Keratinocyte (primary cell): Measurements from ENCODE around the gene HEXD. TPM values are rescaled to one million over a fixed set of nuclear protein-coding genes. Genes with fewer than 3 reads are reported as not detected.

Experiments used
- DNase-seq: peaks from one replicate; pipeline ENCODE4 v3.0.0-alpha.2; 2011; ENCODE audit warnings: low read depth, missing footprints, low spot score
- FAIRE-seq: peaks from 2 replicates; lab custom pipeline; 2011; peaks lifted over from hg19 to GRCh38; lab: Jason Lieb, UNC
- H2AFZ ChIP-seq: 2 replicates; pipeline ENCODE4 v1.6.0; 2012; ENCODE audit warnings: low read length, control low read depth, inconsistent platforms; ENCODE audit not compliant: control insufficient read depth
- H3K27ac ChIP-seq: 2 replicates; pipeline ENCODE4 v1.5.1; 2011; ENCODE audit warnings: low read length; ENCODE audit not compliant: control insufficient read depth, insufficient read depth
- H3K27me3 ChIP-seq: 3 replicates; pipeline ENCODE4 v1.6.0; 2011; ENCODE audit warnings: low read length; ENCODE audit not compliant: control insufficient read depth, insufficient read depth; ENCODE audit errors: extremely low read depth
- H3K36me3 ChIP-seq, 2 experiments: 2 replicates in 1 of 2; 3 replicates in 1 of 2; pipeline ENCODE4 v1.5.1; 2011; ENCODE audit warnings: low read length in 2 of 2, mild to moderate bottlenecking in 1 of 2; ENCODE audit not compliant: control insufficient read depth in 2 of 2, insufficient read depth in 2 of 2; ENCODE audit errors: extremely low read depth in 1 of 2
- H3K4me1 ChIP-seq: 3 replicates; pipeline ENCODE4 v1.5.1; 2011; ENCODE audit warnings: low read length; ENCODE audit not compliant: control insufficient read depth, insufficient read depth; ENCODE audit errors: extremely low read depth
- H3K4me2 ChIP-seq: 3 replicates; pipeline ENCODE4 v1.6.0; 2011; ENCODE audit warnings: low read depth, low read length; ENCODE audit not compliant: control insufficient read depth, insufficient read depth; ENCODE audit errors: extremely low read depth
- H3K4me3 ChIP-seq, 3 experiments: fragments of 200-600 bp in 1 of 3; sonication (generic) in 1 of 3; 2 replicates in 2 of 3; 3 replicates in 1 of 3; pipeline ENCODE4 v1.5.1; 2011 to 2016; ENCODE audit warnings: low read length in 3 of 3, mild to moderate bottlenecking in 3 of 3, control low read depth in 2 of 3, inconsistent platforms in 1 of 3, low read depth in 1 of 3, mixed read lengths in 1 of 3, mixed run types in 1 of 3, moderate library complexity in 1 of 3; ENCODE audit not compliant: control insufficient read depth in 2 of 3, insufficient read depth in 2 of 3; ENCODE audit errors: extremely low read depth in 1 of 3
- H3K79me2 ChIP-seq: 2 replicates; pipeline ENCODE4 v1.6.0; 2012; ENCODE audit warnings: low read length; ENCODE audit not compliant: control insufficient read depth, insufficient read depth
- H3K9ac ChIP-seq: 3 replicates; pipeline ENCODE4 v1.6.0; 2011; ENCODE audit warnings: low read length; ENCODE audit not compliant: control insufficient read depth, insufficient read depth; ENCODE audit errors: extremely low read depth
- H3K9me1 ChIP-seq: 3 replicates; pipeline ENCODE4 v1.6.0; 2011; ENCODE audit warnings: low read length; ENCODE audit not compliant: control insufficient read depth, insufficient read depth; ENCODE audit errors: extremely low read depth
- H3K9me3 ChIP-seq: 2 replicates; pipeline ENCODE4 v1.5.1; 2012; ENCODE audit warnings: low read depth, low read length; ENCODE audit not compliant: control insufficient read depth
- H4K20me1 ChIP-seq: 3 replicates; pipeline ENCODE4 v1.6.0; 2011; ENCODE audit warnings: low read length; ENCODE audit not compliant: control insufficient read depth, insufficient read depth; ENCODE audit errors: extremely low read depth
- EZH2 ChIP-seq: IDR thresholded peaks from one replicate; pipeline ENCODE4 v1.6.1; 2012; ENCODE audit warnings: inconsistent platforms, mild to moderate bottlenecking, low read length, moderate library complexity
- dilution Hi-C: fragments of 300-500 bp; cut with MboI; formaldehyde crosslinking; loops from one replicate; pipeline ENCODE4 v1.7.0; 2020; ENCODE audit warnings: low sequenced_read_pairs; ENCODE audit not compliant: extremely low pct_ligation_motif_present
- polyA plus RNA-seq, 5 experiments: library from polyadenylated mRNA; depleted of rRNA in 3 of 5; stranded (reverse) in 3 of 5; stranded (forward) in 1 of 5; unstranded in 1 of 5; fragments of >200 nt; gene quantifications; 1 replicate in 1 of 5; 2 replicates in 3 of 5; 3 replicates in 1 of 5; pipeline versions ENCODE4 v1.2.1 to v1.2.3, GENCODE V29; 2011 to 2012; ENCODE audit warnings: missing spikeins in 2 of 5, low read depth in 1 of 5, low replicate concordance in 1 of 5
- TF ChIP-seq, protein P1 (sequence below), 3 experiments: IDR thresholded peaks in 1 of 3; conservative IDR thresholded peaks in 1 of 3; optimal IDR thresholded peaks in 1 of 3; 2 replicates in 2 of 3; 3 replicates in 1 of 3; pipeline versions ENCODE3 to v1.5.1; 2011; ENCODE audit warnings: low read length in 3 of 3, mild to moderate bottlenecking in 3 of 3, moderate library complexity in 2 of 3, control low read depth in 1 of 3, inconsistent platforms in 1 of 3; ENCODE audit not compliant: insufficient read depth in 2 of 3; ENCODE audit errors: extremely low read depth in 1 of 3

HEXD gene
- polyA plus RNA-seq, 1 donor (not counting 4 experiments of a cell fraction or from before 2014, with no cell fraction given), result 5.6 TPM

DNA sequence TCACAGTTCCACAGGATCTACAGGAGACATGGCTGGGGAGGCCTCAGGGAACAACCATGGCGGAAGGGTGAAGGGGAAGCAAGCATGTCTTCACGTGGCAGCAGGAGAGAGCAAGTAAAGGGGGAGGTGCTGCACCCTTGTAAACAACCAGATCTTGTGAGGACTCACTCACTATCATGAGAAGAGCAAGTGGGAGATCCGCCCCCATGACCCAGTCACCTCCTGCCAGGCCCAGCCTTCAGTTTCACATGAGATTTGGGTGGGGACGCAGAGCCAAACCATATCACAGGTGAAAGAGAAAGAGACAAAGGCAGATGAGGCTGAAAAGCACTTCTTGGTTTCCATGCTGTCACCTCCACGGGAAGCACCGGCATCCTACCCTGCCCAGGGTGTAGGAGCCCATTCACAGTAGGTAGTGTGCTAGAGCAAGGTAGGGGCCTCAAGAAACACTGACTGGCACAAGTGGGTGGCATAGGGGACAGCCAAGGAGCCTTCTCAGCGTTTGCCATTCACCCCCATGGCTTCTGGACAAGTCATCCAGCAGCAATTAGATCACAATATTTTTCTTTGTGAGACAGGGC, 47.0 kb downstream of the HEXD start:
- Histone ChIP-seq H3K4me2 (no peak overlapping the region), H2AFZ (no peak overlapping the region), H3K9ac (no peak overlapping the region), H3K27ac (no peak overlapping the region), H3K27me3 (no peaks in the 10 kb centered on the region), H3K79me2 (no peaks in the 10 kb centered on the region), H3K9me1 (no peaks in the 10 kb centered on the region), H3K36me3 (peaks cover 12 to 16% of the 10 kb centered on the region in 2 experiments), H3K4me1 (no peaks in the 10 kb centered on the region), H3K4me3 (no peak overlapping the region), H3K9me3 (no peaks in the 10 kb centered on the region), H4K20me1 (no peaks in the 10 kb centered on the region)
- FAIRE-seq (no peak), DNase-seq (no peak)
- TF ChIP-seq, protein P1, sequence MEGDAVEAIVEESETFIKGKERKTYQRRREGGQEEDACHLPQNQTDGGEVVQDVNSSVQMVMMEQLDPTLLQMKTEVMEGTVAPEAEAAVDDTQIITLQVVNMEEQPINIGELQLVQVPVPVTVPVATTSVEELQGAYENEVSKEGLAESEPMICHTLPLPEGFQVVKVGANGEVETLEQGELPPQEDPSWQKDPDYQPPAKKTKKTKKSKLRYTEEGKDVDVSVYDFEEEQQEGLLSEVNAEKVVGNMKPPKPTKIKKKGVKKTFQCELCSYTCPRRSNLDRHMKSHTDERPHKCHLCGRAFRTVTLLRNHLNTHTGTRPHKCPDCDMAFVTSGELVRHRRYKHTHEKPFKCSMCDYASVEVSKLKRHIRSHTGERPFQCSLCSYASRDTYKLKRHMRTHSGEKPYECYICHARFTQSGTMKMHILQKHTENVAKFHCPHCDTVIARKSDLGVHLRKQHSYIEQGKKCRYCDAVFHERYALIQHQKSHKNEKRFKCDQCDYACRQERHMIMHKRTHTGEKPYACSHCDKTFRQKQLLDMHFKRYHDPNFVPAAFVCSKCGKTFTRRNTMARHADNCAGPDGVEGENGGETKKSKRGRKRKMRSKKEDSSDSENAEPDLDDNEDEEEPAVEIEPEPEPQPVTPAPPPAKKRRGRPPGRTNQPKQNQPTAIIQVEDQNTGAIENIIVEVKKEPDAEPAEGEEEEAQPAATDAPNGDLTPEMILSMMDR (optimal IDR thresholded peaks at IDR 0.05 in 1 of 3, IDR thresholded peaks at IDR 0.05 in 1 of 3, conservative IDR thresholded peaks at IDR 0.05 in 1 of 3; ENCODE audit: extremely low read depth in 1 of 3, insufficient read depth in 2 of 3, low read length in 3 of 3), result no peak
- no peak for TF ChIP-seq EZH2
- dilution Hi-C loops, result no loop called here

DNA sequence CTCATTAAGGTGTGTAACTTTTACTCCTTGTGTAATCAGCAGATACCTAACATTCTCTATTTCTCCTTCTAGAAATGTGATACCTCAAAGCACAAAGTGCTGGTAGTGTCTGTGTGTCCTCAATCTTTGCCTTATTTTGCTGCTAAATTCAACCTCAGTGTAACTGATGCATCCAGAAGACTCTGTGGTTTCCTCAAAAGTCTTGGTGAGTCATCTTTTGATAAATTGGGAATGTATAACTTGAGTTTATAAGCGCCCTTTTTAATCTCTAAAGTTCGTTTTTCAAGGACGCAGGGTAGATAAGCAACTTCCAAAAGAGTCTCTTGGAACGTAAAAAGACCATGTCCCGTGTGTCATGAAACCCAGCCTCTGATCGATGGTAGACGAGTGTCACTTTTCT, 50.5 kb downstream of the HEXD start:
- Histone ChIP-seq H2AFZ (no peak overlapping the region), H4K20me1 (no peaks in the 10 kb centered on the region), H3K9ac (no peak overlapping the region), H3K4me2 (no peak overlapping the region), H3K36me3 (peaks cover 9 to 12% of the 10 kb centered on the region in 2 experiments), H3K4me3 (no peak overlapping the region), H3K27me3 (no peaks in the 10 kb centered on the region), H3K9me3 (no peaks in the 10 kb centered on the region), H3K4me1 (no peaks in the 10 kb centered on the region), H3K79me2 (no peaks in the 10 kb centered on the region), H3K27ac (no peak overlapping the region), H3K9me1 (no peaks in the 10 kb centered on the region)
- no peak for DNase-seq
- dilution Hi-C loops, result no loop called here
- FAIRE-seq, result no peak
- TF ChIP-seq EZH2, result no peak
- TF ChIP-seq, protein P1 (optimal IDR thresholded peaks at IDR 0.05 in 1 of 3, IDR thresholded peaks at IDR 0.05 in 1 of 3, conservative IDR thresholded peaks at IDR 0.05 in 1 of 3; ENCODE audit: extremely low read depth in 1 of 3, insufficient read depth in 2 of 3, low read length in 3 of 3), result no peak
